B cell (primary cell): ENCODE results near the gene WDR76. TPM values are rescaled to one million over a fixed set of nuclear protein-coding genes. Genes with fewer than 3 reads are reported as not detected.

Source experiments
- ATAC-seq: fragments of 200-7000 bp; cut with Tn5 transposase; one replicate; pipeline ENCODE4 v1.10.0; 2021; ENCODE audit warnings: low read depth, mild to moderate bottlenecking, moderate number of reproducible peaks, moderate library complexity
- CTCF ChIA-PET: fragments of 350-600 bp; sonication (Branson Sonifier 250); formaldehyde crosslinking; loops from one replicate; lab custom pipeline; 2021; ENCODE audit warnings: antibody characterized with exemption, inconsistent platforms; lab: Charles Lee
- POLR2A ChIA-PET: fragments of 350-600 bp; sonication (Branson Sonifier 250); formaldehyde crosslinking; loops from one replicate; lab custom pipeline; 2021; ENCODE audit warnings: antibody characterized with exemption; lab: Charles Lee
- DNase-seq: peaks from one replicate; pipeline ENCODE4 v3.0.0; 2013
- H2AFZ ChIP-seq: 2 replicates; pipeline ENCODE4 v1.6.1; 2012; ENCODE audit warnings: mild to moderate bottlenecking, low read depth, low read length; ENCODE audit not compliant: insufficient read depth, poor library complexity, severe bottlenecking
- H3K27ac ChIP-seq, 2 donors: 1 replicate in 1 of 2; 2 replicates in 1 of 2; pipeline ENCODE4 v1.5.1; 2012 to 2013; ENCODE audit warnings: low read length in 2 of 2, mild to moderate bottlenecking in 2 of 2, moderate library complexity in 1 of 2
- H3K27me3 ChIP-seq, 4 experiments: fragments of 200-600 bp in 1 of 4; sonication (generic) in 1 of 4; replicated peaks in 1 of 4; 1 replicate in 2 of 4; 2 replicates in 2 of 4; pipeline versions ENCODE4 v1.6.1 to v1.7.0; 2013 to 2016; ENCODE audit warnings: low read length in 3 of 4, mild to moderate bottlenecking in 2 of 4, mixed read lengths in 1 of 4, moderate library complexity in 1 of 4; ENCODE audit not compliant: insufficient read depth in 4 of 4, control insufficient read depth in 3 of 4; ENCODE audit errors: control extremely low read depth in 1 of 4
- H3K36me3 ChIP-seq, 2 experiments: replicated peaks in 1 of 2; 1 replicate in 1 of 2; 2 replicates in 1 of 2; pipeline versions ENCODE4 v1.6.1 to v1.7.1; 2013; ENCODE audit warnings: low read length in 1 of 2; ENCODE audit not compliant: insufficient read depth in 2 of 2, control insufficient read depth in 1 of 2; ENCODE audit errors: control extremely low read depth in 1 of 2, extremely low read depth in 1 of 2
- H3K4me1 ChIP-seq, 2 donors: fragments of 200-600 bp in 1 of 2; sonication (generic) in 1 of 2; 1 replicate in 1 of 2; 2 replicates in 1 of 2; pipeline versions ENCODE4 v1.5.1 to v1.6.1; 2013 to 2017; ENCODE audit warnings: low read length in 2 of 2; ENCODE audit not compliant: control insufficient read depth in 2 of 2, insufficient read depth in 2 of 2
- H3K4me2 ChIP-seq: replicated peaks from 2 replicates; pipeline ENCODE3; 2012; ENCODE audit warnings: mild to moderate bottlenecking, low read depth, low read length; ENCODE audit not compliant: poor library complexity, severe bottlenecking
- H3K4me3 ChIP-seq, 5 experiments: fragments of 200-600 bp in 1 of 5; sonication (generic) in 1 of 5; 1 replicate in 3 of 5; 2 replicates in 2 of 5; pipeline versions ENCODE4 v1.5.1 to v1.7.0; 2011 to 2016; ENCODE audit warnings: low read length in 4 of 5, mild to moderate bottlenecking in 4 of 5, low read depth in 2 of 5, control low read depth in 1 of 5, moderate library complexity in 1 of 5; ENCODE audit not compliant: insufficient read depth in 1 of 5; ENCODE audit errors: control extremely low read depth in 1 of 5, extremely low read depth in 1 of 5
- H3K79me2 ChIP-seq: fragments of 200-600 bp; sonication (generic); one replicate; pipeline ENCODE4 v1.6.0; 2016; ENCODE audit warnings: low read length; ENCODE audit not compliant: control insufficient read depth, insufficient read depth
- H3K9ac ChIP-seq: fragments of 200-600 bp; sonication (generic); 2 replicates; pipeline ENCODE4 v1.6.1; 2017; ENCODE audit warnings: mild to moderate bottlenecking, low read length, moderate library complexity
- H3K9me3 ChIP-seq, 3 donors: one replicate each; pipeline versions ENCODE4 v1.6.1 to v1.7.1; 2013; ENCODE audit warnings: low read length in 2 of 3; ENCODE audit not compliant: control insufficient read depth in 2 of 3, insufficient read depth in 1 of 3; ENCODE audit errors: control extremely low read depth in 1 of 3
- H4K20me1 ChIP-seq: 2 replicates; pipeline ENCODE4 v1.6.0; 2012; ENCODE audit warnings: mild to moderate bottlenecking, low read length; ENCODE audit not compliant: insufficient read depth, control insufficient read depth, poor library complexity, severe bottlenecking
- H3K27ac Mint-ChIP-seq: one replicate; pipeline ENCODE4 v1.8.0; 2021; ENCODE audit warnings: mixed read lengths
- H3K27me3 Mint-ChIP-seq: one replicate; pipeline ENCODE4 v1.8.0; 2021; ENCODE audit warnings: mixed read lengths
- H3K4me1 Mint-ChIP-seq: one replicate; pipeline ENCODE4 v1.8.0; 2021; ENCODE audit warnings: mixed read lengths
- H3K4me3 Mint-ChIP-seq: one replicate; pipeline ENCODE4 v1.8.0; 2021; ENCODE audit warnings: mixed read lengths
- H3K9me3 Mint-ChIP-seq: one replicate; pipeline ENCODE4 v1.8.0; 2022; ENCODE audit warnings: mixed read lengths; ENCODE audit not compliant: insufficient read depth
- EZH2 ChIP-seq: IDR thresholded peaks from 2 replicates; pipeline ENCODE4 v1.6.1; 2012; ENCODE audit warnings: borderline replicate concordance, low read depth, mild to moderate bottlenecking, moderate library complexity, low read length; ENCODE audit not compliant: insufficient read depth, poor library complexity, severe bottlenecking
- WGBS: methylation state at CpG from one replicate; pipeline ENCODE4 v1.1.5; 2013; ENCODE audit warnings: missing lambda C conversion rate; ENCODE audit not compliant: insufficient coverage; 5-methylcytosine and 5-hydroxymethylcytosine counted together
- intact Hi-C: fragments of 100-400 bp; cut with micrococcal nuclease; formaldehyde crosslinking; loops from one replicate; pipeline ENCODE4 v1.10.0; 2022
- polyA plus RNA-seq: library from polyadenylated mRNA; depleted of rRNA; stranded (reverse); fragments of >200 nt; gene quantifications from 2 replicates; pipeline ENCODE4 v1.2.3, GENCODE V29; 2012
- total RNA-seq, 2 donors: library from RNA; stranded (reverse); fragments of 120-200 nt in 1 of 2; gene quantifications; 1 replicate in 1 of 2; 2 replicates in 1 of 2; pipeline versions ENCODE4 v1.2.3 to v1.2.4, GENCODE V29; 2013 to 2022
- TF ChIP-seq, protein P1 (sequence below): fragments of 200-600 bp; IDR thresholded peaks from one replicate; pipeline ENCODE4 v1.8.0; 2022; ENCODE audit warnings: antibody characterized with exemption, mild to moderate bottlenecking

Gene WDR76
- total and polyA plus RNA-seq, 2 donors (not counting 1 experiment from before 2014, with no cell fraction given) = 1.9 to 12.7 TPM

DNA sequence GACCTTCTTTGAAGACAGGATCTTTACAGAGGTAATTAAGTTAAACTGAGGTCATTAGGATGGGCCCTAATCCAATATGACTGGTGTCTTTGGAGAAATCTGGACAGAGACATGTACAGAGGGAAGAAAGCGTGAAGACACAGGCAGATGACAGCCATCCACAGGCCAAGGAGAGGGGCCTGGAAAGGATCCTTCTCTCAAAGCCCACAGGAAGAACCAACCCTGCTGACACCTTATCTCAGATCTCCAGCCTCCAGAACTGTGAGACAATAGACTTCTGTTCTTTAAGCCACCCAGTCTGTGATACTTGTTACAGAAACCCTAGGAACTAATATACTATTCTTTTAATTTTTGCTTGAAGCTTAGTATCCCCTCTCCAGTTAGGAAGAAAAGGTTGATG, 74.2 kb downstream of the WDR76 start:
- Mint-ChIP-seq H3K9me3 (no peaks in the 10 kb centered on the region), H3K27me3 (no peaks in the 10 kb centered on the region), H3K4me1 (peaks cover 5% of the 10 kb centered on the region), H3K4me3 (no peak overlapping the region), H3K27ac (no peak overlapping the region)
- Histone ChIP-seq H3K9me3 (no peaks in the 10 kb centered on the region), H3K4me1 (peaks cover 0 to 4% of the 10 kb centered on the region in 2 donors), H3K27ac (no peak overlapping the region), H3K79me2 (no peaks in the 10 kb centered on the region), H3K27me3 (no peaks in the 10 kb centered on the region), H3K4me3 (no peak overlapping the region), H4K20me1 (no peaks in the 10 kb centered on the region), H3K4me2 (no peak overlapping the region), H2AFZ (no peak overlapping the region), H3K9ac (no peak overlapping the region), H3K36me3 (no peaks in the 10 kb centered on the region)
- ATAC-seq = no peak
- 100% methylated on average over 1 of the region's 1 CpG for WGBS
- no peak for TF ChIP-seq EZH2
- TF ChIP-seq, protein P1, sequence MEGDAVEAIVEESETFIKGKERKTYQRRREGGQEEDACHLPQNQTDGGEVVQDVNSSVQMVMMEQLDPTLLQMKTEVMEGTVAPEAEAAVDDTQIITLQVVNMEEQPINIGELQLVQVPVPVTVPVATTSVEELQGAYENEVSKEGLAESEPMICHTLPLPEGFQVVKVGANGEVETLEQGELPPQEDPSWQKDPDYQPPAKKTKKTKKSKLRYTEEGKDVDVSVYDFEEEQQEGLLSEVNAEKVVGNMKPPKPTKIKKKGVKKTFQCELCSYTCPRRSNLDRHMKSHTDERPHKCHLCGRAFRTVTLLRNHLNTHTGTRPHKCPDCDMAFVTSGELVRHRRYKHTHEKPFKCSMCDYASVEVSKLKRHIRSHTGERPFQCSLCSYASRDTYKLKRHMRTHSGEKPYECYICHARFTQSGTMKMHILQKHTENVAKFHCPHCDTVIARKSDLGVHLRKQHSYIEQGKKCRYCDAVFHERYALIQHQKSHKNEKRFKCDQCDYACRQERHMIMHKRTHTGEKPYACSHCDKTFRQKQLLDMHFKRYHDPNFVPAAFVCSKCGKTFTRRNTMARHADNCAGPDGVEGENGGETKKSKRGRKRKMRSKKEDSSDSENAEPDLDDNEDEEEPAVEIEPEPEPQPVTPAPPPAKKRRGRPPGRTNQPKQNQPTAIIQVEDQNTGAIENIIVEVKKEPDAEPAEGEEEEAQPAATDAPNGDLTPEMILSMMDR = no peak
- ChIA-PET CTCF (interaction anchor here (0.6 to 1.0 kb wide), 2 partner anchors 396 to 600 kb away, joined by 4 read pairs; no protein-coding TSS in a partner anchor), POLR2A (no interaction called here)
- intact Hi-C loops = loop anchor here (10.0 kb wide), 1 partner anchor 314 kb away; no protein-coding TSS in a partner anchor
- DNase-seq = no peak

GRCh38 chr15:43901495-43901894, 74.7 kb downstream of the WDR76 start:
- no peak overlapping the region for H3K27ac Mint-ChIP-seq
- Histone ChIP-seq H3K4me3 (no peak overlapping the region), H3K27me3 (no peaks in the 10 kb centered on the region), H3K79me2 (no peaks in the 10 kb centered on the region), H3K4me2 (no peak overlapping the region), H2AFZ (no peak overlapping the region), H4K20me1 (no peaks in the 10 kb centered on the region), H3K36me3 (no peaks in the 10 kb centered on the region), H3K27ac (no peak overlapping the region), H3K4me1 (peaks cover 0 to 4% of the 10 kb centered on the region in 2 donors), H3K9me3 (no peaks in the 10 kb centered on the region), H3K9ac (no peak overlapping the region)
- H3K9me3 Mint-ChIP-seq = no peaks in the 10 kb centered on the region
- DNase-seq (no peak), ATAC-seq (no peak)
- intact Hi-C loops = loop anchor here (10.0 kb wide), 1 partner anchor 313 kb away; no protein-coding TSS in a partner anchor
- peaks cover 5% of the 10 kb centered on the region for H3K4me1 Mint-ChIP-seq
- H3K27me3 Mint-ChIP-seq = no peaks in the 10 kb centered on the region
- no peak overlapping the region for H3K4me3 Mint-ChIP-seq
- ChIA-PET POLR2A (no interaction called here), CTCF (interaction anchor here (0.6 to 3.9 kb wide), 2 partner anchors 164 to 396 kb away, joined by 4 to 36 read pairs; no protein-coding TSS in a partner anchor)
- 96% methylated on average over 7 of the region's 10 CpGs for WGBS
- TF ChIP-seq, protein P1 = no peak
- no peak for TF ChIP-seq EZH2
